Caki2 (cell line): Measurements from ENCODE around the gene FYN. TPM values are rescaled to one million over a fixed set of nuclear protein-coding genes. Genes with fewer than 3 reads are reported as not detected.

Experiments
- DNase-seq: peaks from one replicate; pipeline ENCODE4 v3.0.0-alpha.2; 2015; ENCODE audit warnings: low read depth
- in situ Hi-C: cut with HindIII; loops from 2 replicates; pipeline ENCODE4 v1.10.0; 2016; ENCODE audit warnings: low sequenced_read_pairs, low pct_unique_long_range_greater_than_20kb, mixed read lengths
- total RNA-seq: library from RNA; depleted of rRNA; stranded (reverse); fragments of >200 nt; shearing (Covaris generic); gene quantifications from 2 replicates; pipeline ENCODE4 v1.2.3, GENCODE V29; 2014; ENCODE audit warnings: low replicate concordance

FYN gene
- total RNA-seq, 1 experiment from 2014 or later: not detected

- no peak for DNase-seq
- in situ Hi-C loops: no loop called here
These were observed 102.8 kb downstream of the FYN start for GRCh38 chr6:111770263-111771093.

- no peak for DNase-seq
- in situ Hi-C loops: no loop called here
These were observed 103.7 kb downstream of the FYN start for GRCh38 chr6:111769365-111770152.

GRCh38 chr6:111768431-111768770 lies 104.9 kb downstream of the FYN start:
- in situ Hi-C loops: no loop called here

GRCh38 chr6:111767752-111768430 lies 105.4 kb downstream of the FYN start:
- in situ Hi-C loops: no loop called here
- DNase-seq: no peak

More at GRCh38 chr6:111768431-111768770, 104.9 kb downstream of the FYN start:
- DNase-seq: no peak

- no peak for DNase-seq
- in situ Hi-C loops: no loop called here
These were observed 106.9 kb downstream of the FYN start for GRCh38 chr6:111766201-111766857.

- no peak for DNase-seq
- in situ Hi-C loops: no loop called here
These were observed 107.5 kb downstream of the FYN start for GRCh38 chr6:111765763-111766162.

- DNase-seq: no peak
- in situ Hi-C loops: no loop called here
These were observed 108.7 kb downstream of the FYN start for GRCh38 chr6:111764238-111765175.

GRCh38 chr6:111763381-111763780 lies 109.9 kb downstream of the FYN start:
- no peak for DNase-seq
- in situ Hi-C loops: no loop called here

- no peak for DNase-seq
- in situ Hi-C loops: no loop called here
These were observed 111.4 kb downstream of the FYN start for GRCh38 chr6:111761783-111762312.

GRCh38 chr6:111761212-111761611 lies 112.0 kb downstream of the FYN start:
- in situ Hi-C loops: no loop called here
- DNase-seq: no peak

GRCh38 chr6:111759836-111760785 lies 113.1 kb downstream of the FYN start:
- no peak for DNase-seq
- in situ Hi-C loops: no loop called here

- in situ Hi-C loops: no loop called here
- no peak for DNase-seq
These were observed 113.9 kb downstream of the FYN start for GRCh38 chr6:111759331-111759835.

GRCh38 chr6:111758608-111759329 lies 114.5 kb downstream of the FYN start:
- in situ Hi-C loops: no loop called here
- DNase-seq: no peak

GRCh38 chr6:111757342-111757741 lies 115.9 kb downstream of the FYN start:
- in situ Hi-C loops: no loop called here
- no peak for DNase-seq

GRCh38 chr6:111754423-111754822 lies 118.8 kb downstream of the FYN start:
- in situ Hi-C loops: no loop called here
- no peak for DNase-seq

- in situ Hi-C loops: no loop called here
- DNase-seq: no peak
These were observed 119.7 kb downstream of the FYN start for GRCh38 chr6:111753573-111753972.
